WTC11 (cell line): ENCODE results near the gene IPO9. TPM values are rescaled to one million over a fixed set of nuclear protein-coding genes. Genes with fewer than 3 reads are reported as not detected.
A peak's percentile ranks its signal among the peaks of the same experiment; 100 is the strongest.

Experiments used
- ATAC-seq: fragments of 200-7000 bp; cut with Tn5 transposase; 2 replicates; pipeline ENCODE4 v1.10.0; 2021; ENCODE audit warnings: mild to moderate bottlenecking, moderate library complexity
- CTCF ChIA-PET: fragments of 300-600 bp; sonication (Branson Sonifier 250); formaldehyde crosslinking; loops from one replicate; lab custom pipeline; 2021; ENCODE audit warnings: antibody characterized with exemption; lab: Charles Lee
- POLR2A ChIA-PET: fragments of 350-600 bp; sonication (Branson Sonifier 250); formaldehyde crosslinking; loops from one replicate; lab custom pipeline; 2021; ENCODE audit warnings: antibody characterized with exemption; lab: Charles Lee
- DNase-seq: peaks from one replicate; pipeline ENCODE4 v3.0.0; 2021; ENCODE audit warnings: low spot score
- H3K27ac Mint-ChIP-seq: 2 replicates; pipeline ENCODE4 v1.8.0; 2021; ENCODE audit warnings: mixed read lengths
- H3K27me3 Mint-ChIP-seq: 2 replicates; pipeline ENCODE4 v1.8.0; 2021; ENCODE audit warnings: low read depth, mild to moderate bottlenecking, moderate library complexity, mixed read lengths
- H3K36me3 Mint-ChIP-seq: 2 replicates; pipeline ENCODE4 v1.8.0; 2021; ENCODE audit warnings: mixed read lengths
- H3K4me1 Mint-ChIP-seq: 2 replicates; pipeline ENCODE4 v1.8.0; 2022; ENCODE audit warnings: mixed read lengths
- H3K4me3 Mint-ChIP-seq: 2 replicates; pipeline ENCODE4 v1.8.0; 2021; ENCODE audit warnings: mild to moderate bottlenecking, moderate library complexity, mixed read lengths
- H3K9me3 Mint-ChIP-seq: 2 replicates; pipeline ENCODE4 v1.8.0; 2021; ENCODE audit warnings: mixed read lengths
- AR ChIP-seq: fragments of 250-450 bp; sonication (Bioruptor Pico); IDR thresholded peaks from 2 replicates; pipeline ENCODE4 v1.9.0; 2021; ENCODE audit warnings: mild to moderate bottlenecking
- ARID4B ChIP-seq: sonication (generic); formaldehyde crosslinking; IDR thresholded peaks from 2 replicates; pipeline ENCODE4 v1.8.0; 2023; ENCODE audit warnings: missing genetic modification reagents, mild to moderate bottlenecking, borderline replicate concordance
- CDX4 ChIP-seq: fragments of 250-450 bp; sonication (Bioruptor Pico); IDR thresholded peaks from 2 replicates; pipeline ENCODE4 v1.9.0; 2021; ENCODE audit warnings: moderate library complexity, mild to moderate bottlenecking, inconsistent platforms, borderline replicate concordance
- CREB1 ChIP-seq: sonication (generic); formaldehyde crosslinking; IDR thresholded peaks from 2 replicates; pipeline ENCODE4 v1.8.0; 2023; ENCODE audit warnings: mild to moderate bottlenecking, missing genetic modification reagents
- EMX1 ChIP-seq: fragments of 250-450 bp; sonication (Bioruptor Pico); IDR thresholded peaks from 2 replicates; pipeline ENCODE4 v1.8.0; 2021; ENCODE audit warnings: mild to moderate bottlenecking
- GRHL2 ChIP-seq: fragments of 250-450 bp; sonication (Bioruptor Pico); IDR thresholded peaks from 2 replicates; pipeline ENCODE4 v1.8.0; 2022; ENCODE audit warnings: mild to moderate bottlenecking, moderate library complexity; ENCODE audit not compliant: insufficient replicate concordance, severe bottlenecking
- HMGA2 ChIP-seq: fragments of 250-450 bp; sonication (Bioruptor Pico); IDR thresholded peaks from 2 replicates; pipeline ENCODE4 v1.4.0; 2021; ENCODE audit warnings: mild to moderate bottlenecking, moderate library complexity
- MLX ChIP-seq: sonication (generic); formaldehyde crosslinking; IDR thresholded peaks from 2 replicates; pipeline ENCODE4 v1.8.1; 2023; ENCODE audit warnings: mild to moderate bottlenecking, missing genetic modification reagents, moderate library complexity
- NFYB ChIP-seq: sonication (generic); formaldehyde crosslinking; conservative IDR thresholded peaks from 2 replicates; pipeline ENCODE4 v1.8.0; 2022; ENCODE audit warnings: low read depth, missing genetic modification reagents
- PRDM15 ChIP-seq: sonication (generic); formaldehyde crosslinking; IDR thresholded peaks from 2 replicates; pipeline ENCODE4 v1.8.0; 2022; ENCODE audit warnings: missing genetic modification reagents
- SMAD4 ChIP-seq: sonication (generic); formaldehyde crosslinking; IDR thresholded peaks from 2 replicates; pipeline ENCODE4 v1.8.0; 2022; ENCODE audit warnings: mild to moderate bottlenecking, missing genetic modification reagents
- SP1 ChIP-seq: sonication (generic); formaldehyde crosslinking; conservative IDR thresholded peaks from 2 replicates; pipeline ENCODE4 v1.8.1; 2022; ENCODE audit warnings: missing genetic modification reagents
- ZNF423 ChIP-seq: fragments of 250-450 bp; sonication (Bioruptor Pico); IDR thresholded peaks from 2 replicates; pipeline ENCODE4 v2.1.2; 2022; ENCODE audit warnings: mild to moderate bottlenecking, moderate library complexity
- total RNA-seq: library from RNA; stranded (reverse); gene quantifications from 3 replicates; pipeline ENCODE4 v1.2.3, GENCODE V29; 2021

Gene IPO9
- total RNA-seq, 1 experiment from 2014 or later, result 97.2 TPM

GRCh38 chr1:201810466-201811216, 18.3 kb upstream of the IPO9 start (continued):
- no peak for TF ChIP-seq ARID4B (CRISPR knock-in tag)
- no peak for TF ChIP-seq CREB1
- TF ChIP-seq NFYB (CRISPR knock-in tag), result no peak
- no peak for TF ChIP-seq AR
- no peak for TF ChIP-seq ZNF423 (CRISPR knock-in tag)
- TF ChIP-seq SMAD4 (CRISPR knock-in tag), result no peak

GRCh38 chr1:201813226-201813625, 15.7 kb upstream of the IPO9 start:
- POLR2A ChIA-PET, result no interaction called here
- Mint-ChIP-seq H3K36me3 (peaks cover 60% of the 10 kb centered on the region), H3K27me3 (no peaks in the 10 kb centered on the region), H3K27ac (no peak overlapping the region), H3K4me3 (no peak overlapping the region)
- CTCF ChIA-PET, result interaction anchor here (1.2 to 1.4 kb wide), 4 partner anchors 16 to 109 kb away, joined by 3 to 6 read pairs (median 4); partner anchors contain the start of gene IPO9
- no peak for ATAC-seq
- no peak for TF ChIP-seq HMGA2 (CRISPR knock-in tag)
- TF ChIP-seq CDX4 (CRISPR knock-in tag), result no peak
- no peak for TF ChIP-seq GRHL2 (CRISPR knock-in tag)
- TF ChIP-seq EMX1, result no peak
- TF ChIP-seq, all 79 proteins: peak for 0
- DNase-seq, result no peak
- Mint-ChIP-seq H3K9me3 (no peaks in the 10 kb centered on the region), H3K4me1 (no peaks in the 10 kb centered on the region)

GRCh38 chr1:201816309-201816854, 12.6 kb upstream of the IPO9 start:
- Mint-ChIP-seq H3K9me3 (no peaks in the 10 kb centered on the region), H3K4me1 (no peaks in the 10 kb centered on the region), H3K4me3 (no peak overlapping the region), H3K36me3 (peaks cover 61% of the 10 kb centered on the region), H3K27me3 (no peaks in the 10 kb centered on the region), H3K27ac (no peak overlapping the region)
- POLR2A ChIA-PET, result interaction anchor here (0.7 kb wide), 1 partner anchor 311 kb away, joined by 3 read pairs; no protein-coding TSS in a partner anchor
- ATAC-seq (no peak), DNase-seq (no peak)
- CTCF ChIA-PET, result interaction anchor here (1.6 kb wide), 1 partner anchor 11 kb away, joined by 4 read pairs; no protein-coding TSS in a partner anchor
- TF ChIP-seq PRDM15 (CRISPR knock-in tag) (no peak), SP1 (CRISPR knock-in tag) (no peak), GRHL2 (CRISPR knock-in tag) (no peak), HMGA2 (CRISPR knock-in tag) (peak; percentile 91), MLX (CRISPR knock-in tag) (no peak)
